Esophagus squamous epithelium (tissue), 5 donors: Measurements from ENCODE around the gene XRCC2. TPM values are rescaled to one million over a fixed set of nuclear protein-coding genes. Genes with fewer than 3 reads are reported as not detected.

ENCODE experiments used
- DNase-seq: peaks from one replicate; lab custom pipeline; 2025; lab: John Stamatoyannopoulos, UW
- H3K27ac ChIP-seq, 4 donors: fragments of 200-600 bp; sonication (generic); one replicate each; pipeline ENCODE4 v1.5.1; 2016 to 2019; ENCODE audit warnings: mild to moderate bottlenecking in 1 of 4
- H3K27me3 ChIP-seq, 4 donors: fragments of 200-600 bp; sonication (generic); 1 replicate in 3 of 4; 2 replicates in 1 of 4; pipeline versions ENCODE4 v1.5.1 to v1.6.0; 2017 to 2021; ENCODE audit warnings: antibody characterized with exemption in 1 of 4
- H3K36me3 ChIP-seq, 3 donors: fragments of 200-600 bp; sonication (generic); one replicate each; pipeline ENCODE4 v1.5.1; 2016 to 2019
- H3K4me1 ChIP-seq, 3 donors: fragments of 200-600 bp; sonication (generic); one replicate each; pipeline ENCODE4 v1.5.1; 2017 to 2019
- H3K4me3 ChIP-seq, 4 donors: fragments of 200-600 bp; sonication (generic); 1 replicate in 3 of 4; 2 replicates in 1 of 4; pipeline ENCODE4 v1.5.1; 2016 to 2019; ENCODE audit warnings: mild to moderate bottlenecking in 2 of 4, moderate library complexity in 1 of 4
- H3K9me3 ChIP-seq, 3 donors: fragments of 200-600 bp; sonication (generic); one replicate each; pipeline ENCODE4 v1.5.1; 2016 to 2019
- POLR2A ChIP-seq, 4 donors: fragments of 450-650 bp; IDR thresholded peaks; one replicate each; pipeline ENCODE4 v1.6.1; 2017; ENCODE audit warnings: antibody characterized with exemption in 4 of 4, mild to moderate bottlenecking in 4 of 4, moderate library complexity in 3 of 4
- WGBS, 2 donors: methylation state at CpG; one replicate each; pipeline ENCODE4 v1.1.5; 2018; 5-methylcytosine and 5-hydroxymethylcytosine counted together
- intact Hi-C: fragments of 100-400 bp; cut with DNase I; formaldehyde crosslinking; loops from one replicate; pipeline ENCODE4 v1.15.0; 2022
- total RNA-seq, 4 donors: library from RNA; depleted of rRNA; stranded (reverse); fragments of >200 nt; gene quantifications; one replicate each; pipeline ENCODE4 v1.1.0, GENCODE V29; 2016
- TF ChIP-seq, protein P1 (sequence below), 6 experiments: fragments of 450-650 bp in 4 of 6; fragments of 200-600 bp in 2 of 6; sonication (generic) in 2 of 6; IDR thresholded peaks; one replicate each; pipeline ENCODE4 v1.5.1; 2016 to 2019; ENCODE audit warnings: antibody characterized with exemption in 6 of 6, mild to moderate bottlenecking in 4 of 6, moderate library complexity in 4 of 6
- donor health status: DM: yes; HTN: yes; CAD: no.

The XRCC2 gene
- total RNA-seq, 4 donors from 2014 or later, result 1.5 to 5.5 (median 1.9) TPM

GRCh38 chr7:152624228-152624627 lies 51.7 kb downstream of the XRCC2 start:
- no peaks in the 10 kb centered on the region for H3K27me3 ChIP-seq
- TF ChIP-seq, protein P1, sequence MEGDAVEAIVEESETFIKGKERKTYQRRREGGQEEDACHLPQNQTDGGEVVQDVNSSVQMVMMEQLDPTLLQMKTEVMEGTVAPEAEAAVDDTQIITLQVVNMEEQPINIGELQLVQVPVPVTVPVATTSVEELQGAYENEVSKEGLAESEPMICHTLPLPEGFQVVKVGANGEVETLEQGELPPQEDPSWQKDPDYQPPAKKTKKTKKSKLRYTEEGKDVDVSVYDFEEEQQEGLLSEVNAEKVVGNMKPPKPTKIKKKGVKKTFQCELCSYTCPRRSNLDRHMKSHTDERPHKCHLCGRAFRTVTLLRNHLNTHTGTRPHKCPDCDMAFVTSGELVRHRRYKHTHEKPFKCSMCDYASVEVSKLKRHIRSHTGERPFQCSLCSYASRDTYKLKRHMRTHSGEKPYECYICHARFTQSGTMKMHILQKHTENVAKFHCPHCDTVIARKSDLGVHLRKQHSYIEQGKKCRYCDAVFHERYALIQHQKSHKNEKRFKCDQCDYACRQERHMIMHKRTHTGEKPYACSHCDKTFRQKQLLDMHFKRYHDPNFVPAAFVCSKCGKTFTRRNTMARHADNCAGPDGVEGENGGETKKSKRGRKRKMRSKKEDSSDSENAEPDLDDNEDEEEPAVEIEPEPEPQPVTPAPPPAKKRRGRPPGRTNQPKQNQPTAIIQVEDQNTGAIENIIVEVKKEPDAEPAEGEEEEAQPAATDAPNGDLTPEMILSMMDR (IDR thresholded peaks at IDR 0.05), result no peak
- no peak for TF ChIP-seq POLR2A (IDR thresholded peaks at IDR 0.05)

DNA sequence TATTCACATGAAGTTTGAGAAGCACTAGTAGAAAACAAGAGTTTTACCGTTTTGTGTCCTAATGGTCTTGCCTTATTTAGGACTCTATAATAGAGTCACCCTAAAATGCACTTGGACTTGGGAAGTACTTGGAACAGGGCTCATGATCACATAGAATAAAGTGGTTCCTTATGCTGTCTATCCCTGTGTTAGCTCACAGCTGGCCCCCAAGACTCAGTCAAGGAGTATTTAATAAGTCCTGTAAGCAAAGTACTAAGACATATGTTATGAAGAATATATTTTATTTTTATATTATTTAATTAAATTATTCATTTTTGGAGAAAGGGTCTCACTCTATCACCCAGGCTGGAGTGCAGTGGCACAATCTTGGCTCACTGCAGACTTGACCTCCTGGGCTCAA lies 54.5 kb downstream of the XRCC2 start:
- DNase-seq, result no peak
- Histone ChIP-seq H3K4me1 (no peaks in the 10 kb centered on the region), H3K9me3 (no peaks in the 10 kb centered on the region), H3K36me3 (no peaks in the 10 kb centered on the region), H3K27me3 (no peaks in the 10 kb centered on the region), H3K27ac (no peak overlapping the region), H3K4me3 (no peak overlapping the region)
- TF ChIP-seq, protein P1 (IDR thresholded peaks at IDR 0.05), result no peak
- TF ChIP-seq POLR2A (IDR thresholded peaks at IDR 0.05), result no peak
- intact Hi-C loops, result no loop called here
- 75 to 89% methylated on average over 1 of the region's 1 CpG for WGBS, 2 donors

More at GRCh38 chr7:152624228-152624627, 51.7 kb downstream of the XRCC2 start:
- intact Hi-C loops, result no loop called here
- Histone ChIP-seq H3K4me3 (no peak overlapping the region), H3K36me3 (no peaks in the 10 kb centered on the region), H3K4me1 (no peaks in the 10 kb centered on the region), H3K9me3 (no peaks in the 10 kb centered on the region), H3K27ac (no peak overlapping the region)
- no peak for DNase-seq
- WGBS, 2 donors, result 58 to 67% methylated on average over 5 of the region's 5 CpGs

DNA sequence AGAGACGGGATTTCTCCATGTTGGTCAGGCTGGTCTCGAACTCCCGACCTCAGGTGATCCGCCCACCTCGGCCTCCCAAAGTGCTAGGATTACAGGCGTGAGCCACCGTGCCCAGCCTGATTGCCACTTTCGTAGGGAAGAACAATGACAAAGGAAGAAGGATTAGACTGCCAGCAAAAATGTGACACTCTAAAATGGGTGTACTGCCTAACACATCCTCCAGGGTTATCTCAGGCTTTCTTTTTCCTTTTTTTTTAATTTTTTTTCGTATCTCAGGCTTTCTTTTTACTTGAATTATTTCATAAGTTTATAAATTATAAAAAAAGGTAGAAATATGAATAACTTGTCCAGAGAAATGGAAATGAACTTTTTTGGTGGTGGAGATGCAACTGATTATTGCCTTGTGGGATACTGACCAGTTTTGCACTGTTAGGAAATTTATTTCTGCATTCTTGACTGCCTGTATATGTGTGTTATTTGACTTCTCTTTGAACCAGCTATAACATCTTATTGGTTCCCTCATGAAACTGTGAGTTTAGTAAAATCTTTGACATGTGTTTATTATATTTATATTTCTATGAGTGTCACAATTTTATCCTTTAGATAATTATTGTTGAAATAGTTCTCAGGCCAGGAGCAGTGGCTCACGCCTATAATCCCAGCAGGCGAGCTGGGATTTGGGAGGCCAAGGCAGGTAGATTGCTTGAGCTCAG lies 56.8 kb downstream of the XRCC2 start:
- TF ChIP-seq, protein P1 (IDR thresholded peaks at IDR 0.05), result no peak
- no peak for TF ChIP-seq POLR2A (IDR thresholded peaks at IDR 0.05)
- intact Hi-C loops, result no loop called here

GRCh38 chr7:152618427-152618826 lies 57.5 kb downstream of the XRCC2 start:
- Histone ChIP-seq H3K4me3 (no peak overlapping the region), H3K27ac (no peak overlapping the region), H3K9me3 (no peaks in the 10 kb centered on the region), H3K4me1 (no peaks in the 10 kb centered on the region), H3K36me3 (no peaks in the 10 kb centered on the region), H3K27me3 (no peaks in the 10 kb centered on the region)
- no peak for TF ChIP-seq POLR2A (IDR thresholded peaks at IDR 0.05)
- TF ChIP-seq, protein P1 (IDR thresholded peaks at IDR 0.05), result no peak
- no peak for DNase-seq
- WGBS, 2 donors, result 83 to 92% methylated on average over 5 of the region's 5 CpGs
- intact Hi-C loops, result no loop called here

More for the DNA sequence above, 56.8 kb downstream of the XRCC2 start:
- WGBS, 2 donors, result 90 to 92% methylated on average over 5 to 8 of the region's 11 CpGs
- no peak for DNase-seq
- H3K4me1 ChIP-seq, result no peaks in the 10 kb centered on the region
- no peak overlapping the region for H3K27ac ChIP-seq
- no peaks in the 10 kb centered on the region for H3K9me3 ChIP-seq
- H3K27me3 ChIP-seq, result no peaks in the 10 kb centered on the region
- no peaks in the 10 kb centered on the region for H3K36me3 ChIP-seq
- H3K4me3 ChIP-seq, result no peak overlapping the region

DNA sequence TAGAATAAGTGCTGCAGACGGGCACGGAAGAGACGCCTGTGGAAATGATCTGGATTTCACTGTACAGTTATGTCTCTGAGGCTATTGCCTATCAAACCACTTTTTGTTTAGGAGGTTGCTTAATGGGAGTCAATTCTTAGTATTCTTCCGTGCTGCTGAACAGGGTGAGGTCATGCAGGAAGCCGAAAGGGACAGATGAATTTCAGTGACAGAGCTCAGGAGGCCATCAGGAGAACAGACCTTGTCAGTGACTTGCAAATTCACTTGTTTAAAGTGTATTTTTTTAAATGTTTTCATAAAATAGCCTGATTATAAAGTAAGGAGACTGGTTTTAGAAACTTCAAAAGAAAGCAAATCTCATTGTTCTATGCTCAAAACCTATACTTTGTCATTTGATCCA lies 58.9 kb downstream of the XRCC2 start:
- no peak overlapping the region for H3K27ac ChIP-seq
- no peak overlapping the region for H3K4me3 ChIP-seq
- DNase-seq, result no peak
- H3K4me1 ChIP-seq, result no peaks in the 10 kb centered on the region
- H3K9me3 ChIP-seq, result no peaks in the 10 kb centered on the region
- WGBS, 2 donors, result 76 to 82% methylated on average over 5 of the region's 5 CpGs
- H3K27me3 ChIP-seq, result no peaks in the 10 kb centered on the region
- TF ChIP-seq POLR2A (IDR thresholded peaks at IDR 0.05), result no peak
- TF ChIP-seq, protein P1 (IDR thresholded peaks at IDR 0.05), result no peak
- intact Hi-C loops, result no loop called here
- H3K36me3 ChIP-seq, result no peaks in the 10 kb centered on the region
